ENCODE results near the gene RANBP1.

Gene RANBP1

GRCh38 chr22:20136603-20136873, 20.6 kb downstream of the RANBP1 start:
- no peak for DNase-seq (ENCODE audit: low spot score)

GRCh38 chr22:20137113-20137512, 21.2 kb downstream of the RANBP1 start:
- DNase-seq (ENCODE audit: low spot score): no peak

GRCh38 chr22:20137671-20138416, 21.9 kb downstream of the RANBP1 start:
- peak; percentile 38 for DNase-seq (ENCODE audit: low spot score)

GRCh38 chr22:20138417-20138738, 22.5 kb downstream of the RANBP1 start:
- DNase-seq (ENCODE audit: low spot score): no peak

GRCh38 chr22:20138868-20139267, 23.0 kb downstream of the RANBP1 start:
- no peak for DNase-seq (ENCODE audit: low spot score)

- no peak for DNase-seq (ENCODE audit: low spot score)
These were observed 23.6 kb downstream of the RANBP1 start for GRCh38 chr22:20139391-20140106.

- DNase-seq (ENCODE audit: low spot score): no peak
These were observed 24.2 kb downstream of the RANBP1 start for GRCh38 chr22:20140107-20140445.

GRCh38 chr22:20140521-20140964, 24.6 kb downstream of the RANBP1 start:
- DNase-seq (ENCODE audit: low spot score): no peak

GRCh38 chr22:20141186-20142077, 25.5 kb downstream of the RANBP1 start:
- DNase-seq (ENCODE audit: low spot score): peak; percentile 76

GRCh38 chr22:20142711-20143621, 27.1 kb downstream of the RANBP1 start:
- no peak for DNase-seq (ENCODE audit: low spot score)

GRCh38 chr22:20143883-20144665, 28.2 kb downstream of the RANBP1 start:
- DNase-seq (ENCODE audit: low spot score): no peak

- DNase-seq (ENCODE audit: low spot score): no peak
These were observed 29.4 kb downstream of the RANBP1 start for GRCh38 chr22:20145206-20145831.

GRCh38 chr22:20145832-20146223, 29.9 kb downstream of the RANBP1 start:
- DNase-seq (ENCODE audit: low spot score): no peak

GRCh38 chr22:20146777-20147176, 30.9 kb downstream of the RANBP1 start:
- DNase-seq (ENCODE audit: low spot score): no peak

- no peak for DNase-seq (ENCODE audit: low spot score)
These were observed 31.5 kb downstream of the RANBP1 start for GRCh38 chr22:20147237-20147988.

- DNase-seq (ENCODE audit: low spot score): no peak
These were observed 32.5 kb downstream of the RANBP1 start for GRCh38 chr22:20148414-20148813.

- DNase-seq (ENCODE audit: low spot score): no peak
These were observed 33.6 kb downstream of the RANBP1 start for GRCh38 chr22:20149257-20150250.

GRCh38 chr22:20150381-20151275, 34.7 kb downstream of the RANBP1 start, which contains the start of gene CCDC188:
TSS of gene CCDC188 (minus strand) at chr22:20151055. CDS start at chr22:20150986, 69 bp downstream.
- no peak for DNase-seq (ENCODE audit: low spot score)
